AG10803 (cell line): Measurements from ENCODE around the gene SYTL1.

ENCODE experiments used
- DNase-seq: peaks from one replicate; pipeline ENCODE4 v3.0.0; 2010; ENCODE audit warnings: low read depth
- H3K4me3 ChIP-seq: 2 replicates; pipeline ENCODE4 v1.5.1; 2011; ENCODE audit warnings: mild to moderate bottlenecking, low read length, control low read depth
- TF ChIP-seq, protein P1 (sequence below): conservative IDR thresholded peaks from 2 replicates; pipeline ENCODE4 v1.5.1; 2011; ENCODE audit warnings: mild to moderate bottlenecking, low read length, control low read depth, inconsistent platforms

Gene SYTL1

DNA sequence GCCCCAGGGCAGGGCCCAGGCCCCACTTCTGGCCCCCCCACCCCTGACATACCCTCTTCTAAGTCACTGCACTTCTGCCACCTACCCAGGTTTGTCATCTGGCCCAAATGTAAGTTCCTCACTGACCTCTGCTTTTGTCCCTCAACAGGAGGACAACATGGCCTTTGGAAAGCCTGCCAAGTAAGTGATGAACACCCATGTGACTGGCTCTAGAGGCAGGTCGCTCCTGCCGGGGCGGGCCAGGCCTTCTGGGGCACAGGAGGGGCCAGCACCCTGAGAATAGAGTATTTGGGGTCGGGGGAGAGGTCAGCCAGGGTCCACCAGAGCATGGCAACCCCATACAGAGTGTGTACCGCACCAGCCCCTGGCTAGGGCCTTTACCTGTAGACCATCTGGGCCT is 9.9 kb upstream of the SYTL1 start:
- DNase-seq, result no peak
- H3K4me3 ChIP-seq, result no peak overlapping the region
- TF ChIP-seq, protein P1, sequence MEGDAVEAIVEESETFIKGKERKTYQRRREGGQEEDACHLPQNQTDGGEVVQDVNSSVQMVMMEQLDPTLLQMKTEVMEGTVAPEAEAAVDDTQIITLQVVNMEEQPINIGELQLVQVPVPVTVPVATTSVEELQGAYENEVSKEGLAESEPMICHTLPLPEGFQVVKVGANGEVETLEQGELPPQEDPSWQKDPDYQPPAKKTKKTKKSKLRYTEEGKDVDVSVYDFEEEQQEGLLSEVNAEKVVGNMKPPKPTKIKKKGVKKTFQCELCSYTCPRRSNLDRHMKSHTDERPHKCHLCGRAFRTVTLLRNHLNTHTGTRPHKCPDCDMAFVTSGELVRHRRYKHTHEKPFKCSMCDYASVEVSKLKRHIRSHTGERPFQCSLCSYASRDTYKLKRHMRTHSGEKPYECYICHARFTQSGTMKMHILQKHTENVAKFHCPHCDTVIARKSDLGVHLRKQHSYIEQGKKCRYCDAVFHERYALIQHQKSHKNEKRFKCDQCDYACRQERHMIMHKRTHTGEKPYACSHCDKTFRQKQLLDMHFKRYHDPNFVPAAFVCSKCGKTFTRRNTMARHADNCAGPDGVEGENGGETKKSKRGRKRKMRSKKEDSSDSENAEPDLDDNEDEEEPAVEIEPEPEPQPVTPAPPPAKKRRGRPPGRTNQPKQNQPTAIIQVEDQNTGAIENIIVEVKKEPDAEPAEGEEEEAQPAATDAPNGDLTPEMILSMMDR, result no peak

DNA sequence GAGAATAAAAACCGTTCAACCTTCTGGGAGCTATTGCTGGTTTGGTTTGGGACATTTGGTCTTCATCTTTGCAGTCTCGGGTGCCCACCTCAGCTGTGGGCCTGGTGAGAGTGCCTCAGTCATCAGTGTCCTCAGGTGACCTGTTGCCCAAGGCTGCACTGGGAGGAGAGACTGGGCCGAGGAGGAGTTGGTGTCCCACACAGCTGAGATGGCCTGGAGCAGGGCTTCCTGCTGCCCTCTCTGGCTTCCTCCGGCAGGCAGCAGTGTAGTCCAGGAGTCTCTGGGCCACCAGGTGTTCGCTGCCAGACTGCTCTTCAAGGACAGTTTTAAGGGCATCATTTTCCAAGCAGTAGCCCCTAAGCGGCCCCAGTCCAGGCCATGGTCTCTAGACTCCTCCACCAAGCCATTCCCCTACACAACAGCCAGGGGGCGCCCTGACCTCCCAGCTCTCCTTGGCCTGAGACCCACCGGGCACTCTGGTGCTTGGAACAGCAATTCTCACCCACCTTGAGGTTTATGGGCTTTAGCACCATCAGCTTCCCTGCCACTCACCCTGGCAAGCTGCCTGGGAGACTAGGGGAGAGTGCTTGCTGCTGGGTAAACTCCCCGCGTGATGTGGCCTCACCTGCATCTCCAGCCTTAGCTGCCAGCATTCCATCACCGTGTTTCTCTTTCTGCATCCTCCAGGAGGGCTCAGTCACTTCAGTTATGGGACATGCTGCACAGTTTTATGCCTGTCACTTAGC is 9.1 kb upstream of the SYTL1 start:
- no peak overlapping the region for H3K4me3 ChIP-seq
- DNase-seq, result peak; percentile 28
- TF ChIP-seq, protein P1, result peak; percentile 81

DNA sequence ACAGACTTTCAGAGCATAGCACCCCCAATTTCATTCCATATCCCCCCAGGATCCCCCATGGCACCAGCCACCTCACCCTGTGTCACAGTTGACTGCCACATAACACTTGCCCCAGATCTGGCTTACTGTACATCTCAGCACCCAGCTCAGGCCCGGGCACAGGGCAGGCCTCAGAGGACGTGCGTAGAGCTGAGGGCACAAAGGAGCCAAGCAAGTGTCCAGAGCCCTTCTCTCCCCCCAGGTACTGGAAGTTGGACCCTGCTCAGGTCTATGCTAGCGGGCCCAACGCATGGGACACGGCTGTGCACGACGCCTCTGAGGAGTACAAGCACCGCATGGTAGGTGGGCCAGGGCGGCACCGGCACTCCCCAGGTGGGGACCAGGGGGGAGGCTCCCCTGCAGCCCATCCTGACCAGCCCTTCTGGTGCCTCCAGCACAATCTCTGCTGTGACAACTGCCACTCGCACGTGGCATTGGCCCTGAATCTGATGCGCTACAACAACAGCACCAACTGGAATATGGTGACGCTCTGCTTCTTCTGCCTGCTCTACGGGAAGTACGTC is 8.0 kb upstream of the SYTL1 start:
- DNase-seq, result no peak
- H3K4me3 ChIP-seq, result no peak overlapping the region
- TF ChIP-seq, protein P1, result no peak

DNA sequence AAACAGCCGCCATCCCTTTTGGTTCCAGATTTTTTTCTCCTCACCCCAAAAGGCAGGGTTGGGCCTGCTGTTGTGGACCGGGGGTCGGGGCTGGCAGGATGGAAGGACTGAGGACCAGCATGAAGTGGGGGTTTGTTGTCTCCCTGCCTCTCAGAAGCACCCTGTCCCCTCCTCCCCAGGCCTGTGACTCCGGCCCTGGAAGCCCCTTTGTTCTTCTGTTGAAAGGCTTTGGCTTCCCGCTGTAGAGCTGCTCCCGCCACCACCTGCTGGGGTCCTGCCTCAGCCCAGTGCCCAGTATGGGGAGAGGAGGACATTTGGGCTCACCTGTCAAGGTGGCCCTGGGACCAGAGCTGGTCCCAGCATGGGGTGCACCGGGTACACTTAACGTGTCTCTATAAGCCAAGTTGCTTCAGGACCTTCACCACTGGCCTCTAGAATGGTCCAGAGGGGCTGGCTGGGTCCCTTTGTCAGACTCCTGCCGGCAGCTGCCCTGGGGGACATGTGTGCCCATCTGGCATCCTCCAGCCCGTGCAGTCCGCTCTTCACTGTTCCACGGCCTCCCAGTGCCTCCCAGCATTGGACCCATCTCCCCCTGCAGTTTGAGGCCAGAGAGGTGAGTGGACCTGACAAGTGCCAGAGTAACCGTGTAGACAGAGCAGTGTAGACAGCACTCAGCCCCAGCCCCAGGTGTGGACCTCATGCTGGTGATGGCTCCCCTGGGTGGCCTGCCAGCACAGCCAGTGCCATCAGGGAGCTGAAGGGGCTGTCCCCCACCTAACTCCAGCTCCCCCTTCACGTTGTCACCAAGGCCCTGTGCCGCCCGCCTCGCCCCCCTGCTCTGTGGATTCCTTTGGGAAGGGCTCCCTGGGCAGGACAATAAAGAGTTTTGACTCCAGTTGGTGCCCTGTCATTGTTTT is 6.1 kb upstream of the SYTL1 start:
- TF ChIP-seq, protein P1, result no peak
- H3K4me3 ChIP-seq, result no peak overlapping the region
- DNase-seq, result no peak

DNA sequence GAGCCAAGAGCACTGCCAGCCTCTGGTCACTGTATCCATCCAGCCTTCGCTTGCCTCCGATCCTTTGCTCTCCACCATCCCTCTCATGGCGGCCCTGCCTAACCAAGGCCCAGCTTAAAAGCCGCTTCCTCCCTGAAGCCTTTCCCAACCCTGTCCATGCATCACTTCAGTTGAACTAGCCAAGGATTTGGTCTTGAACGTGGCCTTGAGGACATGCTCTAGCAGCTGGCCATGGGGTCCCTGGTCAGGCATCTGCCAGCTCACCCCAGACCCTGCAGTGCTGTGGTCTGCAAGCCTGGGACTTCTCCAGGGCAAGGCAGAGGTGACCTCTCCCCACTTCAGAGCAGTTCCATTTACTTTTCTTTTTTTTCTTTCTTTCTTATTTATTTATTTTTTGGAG is 5.1 kb upstream of the SYTL1 start:
- TF ChIP-seq, protein P1, result no peak
- H3K4me3 ChIP-seq, result no peak overlapping the region
- no peak for DNase-seq

DNA sequence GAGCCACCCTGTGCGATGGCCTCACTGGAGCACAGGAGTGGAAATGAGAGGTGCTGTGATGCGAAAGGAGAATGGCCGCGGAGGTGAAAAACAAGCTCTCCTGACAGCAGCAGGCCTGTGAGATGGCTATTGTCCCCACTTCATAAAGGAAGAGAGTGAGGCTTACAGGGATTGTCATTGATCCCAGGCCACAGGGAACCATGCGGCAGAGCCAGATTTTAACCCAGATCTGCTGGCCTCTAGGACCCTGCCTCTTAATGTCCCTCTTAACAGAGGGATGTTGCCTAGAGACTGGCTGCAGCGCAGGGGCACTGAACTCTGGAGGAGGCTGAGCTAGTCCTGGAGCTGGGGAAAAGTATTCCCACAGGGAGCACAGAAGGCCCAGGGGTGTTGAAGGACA is 3.1 kb upstream of the SYTL1 start:
- TF ChIP-seq, protein P1, result no peak
- DNase-seq, result no peak
- no peak overlapping the region for H3K4me3 ChIP-seq
